GM23338 (cell line): Measurements from ENCODE around the gene ZNF514.

Source experiments
- CREB1 ChIP-seq: fragments of 250-450 bp; sonication (Bioruptor Pico); IDR thresholded peaks from 2 replicates; pipeline ENCODE4 v1.5.0; 2020; ENCODE audit warnings: low read depth, mild to moderate bottlenecking, moderate library complexity
- CTCF ChIP-seq, 2 experiments: fragments of 200-600 bp in 1 of 2; sonication (generic) in 1 of 2; conservative IDR thresholded peaks; 2 replicates each; pipeline versions ENCODE4 v1.5.1 to v1.6.1; 2016 to 2017; ENCODE audit warnings: antibody characterized with exemption in 2 of 2, low read depth in 2 of 2, mild to moderate bottlenecking in 2 of 2, moderate library complexity in 1 of 2
- EZH2 ChIP-seq: fragments of 200-600 bp; sonication (generic); IDR thresholded peaks from one replicate; pipeline ENCODE4 v1.8.0; 2017; ENCODE audit warnings: antibody characterized with exemption, mild to moderate bottlenecking, low read depth; ENCODE audit not compliant: unreplicated experiment
- POLR2AphosphoS5 ChIP-seq: IDR thresholded peaks from 2 replicates; pipeline ENCODE4 v1.6.1; 2016; ENCODE audit warnings: antibody characterized with exemption, low read depth
- ZNF331 ChIP-seq: fragments of 250-450 bp; sonication (Bioruptor Pico); IDR thresholded peaks from 2 replicates; pipeline ENCODE4 v1.5.0; 2020; ENCODE audit warnings: low read depth, mild to moderate bottlenecking, moderate library complexity

DNA sequence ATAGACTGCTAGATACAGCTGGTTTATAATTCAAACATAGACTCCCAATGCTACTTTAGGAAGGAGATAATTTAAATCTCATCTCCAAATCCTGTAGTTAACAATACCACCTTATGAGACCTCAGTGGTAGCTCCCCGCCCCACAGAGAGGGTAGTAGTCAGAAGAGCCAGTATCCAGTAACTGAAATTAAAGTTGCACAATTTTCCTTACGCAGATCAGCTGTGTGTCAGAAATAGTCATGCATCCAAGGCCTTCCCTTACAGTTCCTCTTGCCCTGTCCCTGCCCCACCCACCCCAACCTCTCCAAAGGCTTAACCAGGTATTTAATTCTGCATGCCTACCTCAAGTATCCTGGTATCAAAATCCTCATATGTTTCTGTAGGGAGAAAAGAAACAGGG lies 53.6 kb downstream of the ZNF514 start:
- TF ChIP-seq CTCF (conservative IDR thresholded peaks at IDR 0.05; ENCODE audit: low read depth in 2 of 2) (no peak), EZH2 (no peak), POLR2AphosphoS5 (no peak), CREB1 (no peak), ZNF331 (no peak)
